Stimulated activated CD8-positive, alpha-beta memory T cell treated with anti-CD3 and anti-CD28 coated beads, Interleukin-4, amount 100 ng/mL, for 1 hour (primary cell): ENCODE measurements around the gene SBNO2.
A peak's percentile ranks its signal among the peaks of the same experiment; 100 is the strongest.
"Not testable (repeated sequence)": the region's sequence is repeated elsewhere in the genome, so short reads cannot be mapped to it uniquely, and the experiment has no call there.

Source experiments
- DNase-seq, 2 donors: peaks; one replicate each; pipeline ENCODE4 v3.0.0-alpha.2; 2020; ENCODE audit warnings: low read depth in 2 of 2, low spot score in 1 of 2

The SBNO2 gene

GRCh38 chr19:1136201-1136600 lies 37.9 kb downstream of the SBNO2 start:
- DNase-seq: no peak

GRCh38 chr19:1135454-1135853 lies 38.6 kb downstream of the SBNO2 start:
- DNase-seq: no peak

GRCh38 chr19:1134431-1134830 lies 39.6 kb downstream of the SBNO2 start:
- no peak for DNase-seq

GRCh38 chr19:1133471-1133929 lies 40.6 kb downstream of the SBNO2 start:
- DNase-seq: peak; percentile 38 to 50

GRCh38 chr19:1132552-1133383 lies 41.3 kb downstream of the SBNO2 start:
- no peak for DNase-seq

GRCh38 chr19:1131718-1132551 lies 42.1 kb downstream of the SBNO2 start:
- DNase-seq: peak; percentile 64 to 73

- no peak for DNase-seq
Measured at GRCh38 chr19:1130771-1131717, 43.0 kb downstream of the SBNO2 start.

- no peak for DNase-seq
Measured at GRCh38 chr19:1129535-1129934, 44.5 kb downstream of the SBNO2 start.

GRCh38 chr19:1129084-1129483 lies 45.0 kb downstream of the SBNO2 start:
- not testable (repeated sequence) for DNase-seq

- no peak for DNase-seq
Measured at GRCh38 chr19:1128106-1128505, 46.0 kb downstream of the SBNO2 start.

GRCh38 chr19:1126984-1127760 lies 46.9 kb downstream of the SBNO2 start:
- no peak for DNase-seq

GRCh38 chr19:1125601-1126467 lies 48.2 kb downstream of the SBNO2 start:
- no peak for DNase-seq

- no peak for DNase-seq
Measured at GRCh38 chr19:1123885-1124677, 50.0 kb downstream of the SBNO2 start.

GRCh38 chr19:1123381-1123780 lies 50.7 kb downstream of the SBNO2 start:
- no peak for DNase-seq

- DNase-seq: no peak
Measured at GRCh38 chr19:1122972-1123363, 51.1 kb downstream of the SBNO2 start.

- no peak for DNase-seq
Measured at GRCh38 chr19:1122021-1122971, 51.8 kb downstream of the SBNO2 start.

GRCh38 chr19:1121395-1121794 lies 52.7 kb downstream of the SBNO2 start:
- no peak for DNase-seq
